CD4-positive, alpha-beta T cell treated with Interleukin-17A for 1 hour (primary cell): ENCODE results near the gene DLGAP5.

Experiments used
- DNase-seq: peaks from one replicate; pipeline ENCODE4 v3.0.0-alpha.2; 2020

DLGAP5 gene

DNA sequence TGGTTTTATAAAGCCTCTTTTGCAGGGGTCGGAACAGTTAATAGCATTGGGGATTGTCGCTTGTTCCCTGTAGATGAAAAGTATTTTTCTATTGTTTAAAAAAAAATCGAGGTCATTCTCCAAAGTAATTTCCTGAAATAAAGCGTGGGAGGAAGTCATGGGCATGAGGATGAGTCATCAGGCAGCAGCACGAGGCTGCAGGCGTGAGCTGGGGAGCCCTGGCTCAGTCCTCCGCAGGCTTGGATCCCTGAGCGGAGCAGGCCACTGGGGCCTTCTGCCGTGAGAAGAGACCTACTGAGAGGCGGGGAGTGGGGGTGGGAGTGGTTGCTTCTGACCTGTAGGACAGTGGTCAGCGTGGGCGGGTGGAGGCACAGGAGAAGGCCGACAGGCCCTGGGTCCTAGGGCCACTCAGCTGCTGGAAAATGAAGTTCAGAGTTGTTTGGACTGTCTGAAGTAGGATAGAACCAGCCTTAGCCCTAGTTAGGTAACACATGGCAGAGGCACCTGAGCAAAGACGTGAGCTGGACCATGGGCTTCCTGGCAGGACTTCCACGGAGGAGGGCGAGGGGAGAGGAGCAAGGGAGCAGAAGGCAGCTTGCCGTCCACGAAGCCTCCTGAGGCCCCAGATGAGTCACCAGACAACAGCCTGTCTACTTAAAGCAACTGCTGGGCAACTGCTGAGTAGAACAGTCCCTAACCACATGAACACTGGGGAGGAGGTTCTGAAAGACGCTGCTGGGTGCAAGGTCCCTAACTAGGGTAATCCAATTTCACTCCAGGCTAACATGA lies 83.4 kb downstream of the DLGAP5 start:
- peak; percentile 37 for DNase-seq

DNA sequence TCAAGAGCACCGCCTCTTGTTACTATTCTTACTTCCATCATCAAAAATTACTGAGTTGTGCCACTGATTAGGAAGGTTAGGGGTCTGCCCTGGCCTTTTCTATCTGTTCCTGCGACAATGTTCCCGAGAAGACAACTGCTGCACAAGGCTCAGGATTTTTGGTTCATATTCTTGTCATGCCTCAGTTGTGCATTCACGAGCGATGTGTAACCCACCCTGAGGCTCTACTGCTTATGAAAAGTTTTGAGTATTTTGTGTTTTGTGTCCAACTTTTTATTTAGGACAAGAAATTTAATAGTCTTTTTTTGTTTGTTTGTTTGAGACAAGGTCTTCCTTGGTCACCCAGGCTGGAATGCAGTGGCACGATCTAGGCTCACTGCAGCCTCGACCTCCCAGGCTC lies 85.4 kb downstream of the DLGAP5 start:
- no peak for DNase-seq

DNA sequence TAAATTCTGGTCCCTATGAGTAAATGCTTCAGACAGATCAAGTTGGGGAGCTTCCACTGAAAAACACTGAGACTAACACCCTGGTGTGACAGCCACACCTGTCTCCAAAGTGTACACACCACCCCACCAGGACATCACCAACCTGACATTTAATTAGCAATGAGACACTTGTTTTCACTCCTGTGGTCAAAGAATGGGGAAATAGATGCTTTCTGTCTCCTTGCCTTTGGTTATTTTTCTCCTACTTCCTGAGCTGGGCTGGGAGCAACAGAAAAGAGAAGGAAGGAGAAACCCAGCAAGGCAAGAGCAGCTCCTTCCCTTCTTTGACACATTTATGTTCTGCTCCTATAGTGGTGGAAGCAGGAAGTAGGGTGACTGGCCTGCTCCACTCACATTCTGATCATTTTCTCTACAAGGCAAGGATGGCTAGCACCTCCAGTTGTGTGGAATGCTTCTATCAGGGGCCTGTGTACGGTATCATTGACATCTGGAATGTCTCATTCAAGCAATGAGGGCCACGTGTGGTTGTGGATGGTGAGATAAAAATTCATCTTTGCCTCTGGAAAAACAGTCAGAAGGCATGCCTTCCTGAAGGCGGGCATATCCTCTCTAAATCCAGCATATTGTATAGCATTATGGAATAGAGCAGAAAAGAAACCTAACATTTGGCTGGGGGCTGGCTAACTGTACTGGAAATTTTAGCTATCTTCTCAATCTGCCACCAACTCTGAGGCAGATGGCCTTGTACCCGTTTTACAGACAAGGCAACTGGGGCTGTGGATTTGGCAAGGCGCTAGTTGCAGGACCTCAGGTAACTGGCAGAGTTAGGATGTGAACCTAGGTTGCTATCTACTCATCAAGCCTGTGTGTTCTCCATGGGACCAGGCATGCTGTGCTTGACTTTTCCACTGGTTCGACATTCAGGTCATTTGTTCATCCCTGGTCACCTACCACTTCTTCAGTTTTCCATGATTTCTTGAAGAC lies 87.1 kb downstream of the DLGAP5 start:
- no peak for DNase-seq

DNA sequence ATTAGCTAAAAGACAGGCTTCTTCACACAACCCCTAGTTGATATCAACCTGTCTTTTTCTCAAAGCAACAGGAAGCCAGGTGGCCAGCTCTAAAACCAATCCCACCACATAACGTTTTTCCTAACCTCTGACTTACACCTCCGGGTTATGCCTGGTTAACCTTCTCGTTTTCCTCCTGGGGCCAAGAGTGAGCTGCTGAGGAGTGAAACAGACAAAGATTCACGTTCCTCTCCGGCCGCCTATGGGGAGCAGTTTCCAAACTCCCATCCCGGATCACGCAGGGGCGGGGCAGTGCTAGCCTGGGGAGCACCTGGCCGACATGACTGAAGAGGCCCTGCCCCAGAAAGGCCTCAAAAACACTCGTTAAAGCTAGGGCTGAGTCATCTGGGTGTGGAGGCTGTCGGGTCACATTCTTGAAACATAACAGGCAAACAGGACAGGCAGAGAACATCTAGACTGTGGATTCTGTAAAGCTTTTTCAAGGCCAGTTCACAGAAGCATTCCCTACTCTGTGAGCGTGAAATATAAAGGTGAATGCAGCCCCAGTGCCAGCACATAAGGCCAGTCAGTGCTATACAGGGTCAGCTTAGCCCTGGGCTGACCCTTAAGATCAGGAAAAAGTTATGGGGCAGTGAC lies 88.3 kb downstream of the DLGAP5 start:
- peak; percentile 68 for DNase-seq

DNA sequence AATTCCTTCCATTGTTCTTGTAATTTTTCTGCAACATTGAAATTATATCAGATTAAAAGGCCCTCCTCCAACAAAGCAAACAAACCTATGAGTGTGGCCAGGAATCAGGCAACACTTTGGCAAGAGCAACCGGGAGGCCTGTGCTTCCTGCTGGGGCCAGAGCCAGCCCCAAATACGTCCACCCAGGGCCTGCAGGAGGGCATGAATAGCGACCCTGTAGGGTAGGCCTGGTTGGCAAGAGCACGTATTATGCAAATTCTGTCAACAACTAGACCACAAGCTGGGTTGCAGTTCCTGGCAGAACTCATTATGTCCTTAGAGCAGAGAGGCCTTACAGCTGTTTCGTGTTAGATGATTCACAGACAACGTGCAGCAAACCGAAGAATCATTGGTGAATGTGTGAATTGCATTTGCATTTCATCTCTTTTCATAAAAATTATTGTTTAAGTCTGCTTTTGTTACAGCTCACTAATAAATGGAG lies 89.2 kb downstream of the DLGAP5 start:
- peak; percentile 68 for DNase-seq

DNA sequence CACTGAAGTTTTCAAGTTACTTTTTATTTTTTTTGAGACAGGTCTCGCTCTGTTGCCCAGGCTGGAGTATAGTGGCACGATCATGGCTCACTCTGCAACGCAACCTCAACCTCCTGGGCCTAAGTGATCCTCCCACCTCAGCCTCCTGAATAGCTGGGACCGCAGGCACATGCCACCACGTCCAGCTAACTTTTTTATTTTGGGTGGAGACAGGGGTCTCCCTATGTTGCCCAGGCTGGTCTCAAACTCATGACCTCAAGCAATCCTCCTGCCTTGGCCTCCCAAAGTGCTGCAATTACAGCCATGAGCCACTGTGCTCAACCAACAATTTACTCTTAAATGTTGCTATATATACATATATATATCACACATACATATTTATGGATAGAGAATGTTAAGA lies 89.7 kb downstream of the DLGAP5 start:
- no peak for DNase-seq

DNA sequence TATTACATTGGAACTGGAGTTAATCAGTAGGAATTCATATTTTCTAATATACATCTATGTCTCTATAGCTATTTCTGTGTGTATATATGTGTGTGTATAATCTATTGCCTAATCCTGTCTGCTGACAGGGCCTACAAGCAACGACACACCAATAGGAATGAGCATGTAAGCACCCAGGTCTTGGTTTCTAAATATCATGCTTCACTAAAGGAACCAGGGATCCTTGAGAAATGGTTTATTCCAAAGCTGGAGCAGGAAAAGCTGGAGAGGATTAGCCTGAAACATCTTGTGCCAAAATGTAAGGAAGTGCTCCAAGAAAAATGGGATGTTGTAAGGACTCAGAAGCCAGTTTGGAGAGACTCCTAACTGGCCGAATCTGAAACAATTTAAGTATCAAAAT lies 91.6 kb downstream of the DLGAP5 start:
- no peak for DNase-seq

DNA sequence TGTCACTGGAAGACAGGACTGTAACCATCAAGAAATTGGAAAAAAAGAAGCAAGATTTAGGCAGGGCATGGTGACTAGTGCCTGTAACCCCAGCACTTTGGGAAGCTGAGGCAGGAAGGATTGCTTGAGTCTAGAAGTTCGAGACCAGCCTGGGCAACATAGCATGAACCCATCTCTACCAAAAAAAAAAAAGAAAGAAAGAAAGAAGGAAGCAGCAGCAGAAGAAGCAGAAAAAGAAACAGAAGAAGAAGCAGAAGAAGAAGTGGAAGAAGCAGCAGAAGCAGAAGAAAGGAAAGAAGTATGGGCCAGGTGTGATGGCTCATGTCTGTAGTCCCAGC lies 92.9 kb downstream of the DLGAP5 start:
- DNase-seq: no peak
